Gastrocnemius medialis (tissue), 4 donors: ENCODE data around the gene CRIP1.

Experiments
- CTCF ChIP-seq, 5 experiments: fragments of 450-650 bp in 3 of 5; fragments of 200-600 bp in 2 of 5; sonication (generic) in 2 of 5; IDR thresholded peaks in 4 of 5; conservative IDR thresholded peaks in 1 of 5; 1 replicate in 4 of 5; 2 replicates in 1 of 5; pipeline ENCODE4 v1.5.1; 2016 to 2019; ENCODE audit warnings: antibody characterized with exemption in 5 of 5, mild to moderate bottlenecking in 3 of 5, moderate library complexity in 3 of 5
- POLR2A ChIP-seq, 2 donors: fragments of 450-650 bp; IDR thresholded peaks; one replicate each; pipeline ENCODE4 v1.6.1; 2017; ENCODE audit warnings: antibody characterized with exemption in 2 of 2, mild to moderate bottlenecking in 2 of 2, moderate library complexity in 2 of 2

GRCh38 chr14:105465209-105466031 is 21.3 kb upstream of the CRIP1 start:
- no peak for TF ChIP-seq CTCF (IDR thresholded peaks at IDR 0.05 in 4 of 5, conservative IDR thresholded peaks at IDR 0.05 in 1 of 5)
- no peak for TF ChIP-seq POLR2A (IDR thresholded peaks at IDR 0.05)
